IPS-15b (cell line): ENCODE data around the gene BLOC1S1.

Experiments used
- H3K27me3 ChIP-seq: one replicate; pipeline ENCODE4 v1.6.1; 2013; ENCODE audit warnings: low read length; ENCODE audit not compliant: control insufficient read depth, insufficient read depth
- H3K36me3 ChIP-seq: one replicate; pipeline ENCODE4 v1.6.1; 2013; ENCODE audit warnings: low read length; ENCODE audit not compliant: control insufficient read depth, insufficient read depth
- H3K4me1 ChIP-seq: one replicate; pipeline ENCODE4 v1.6.1; 2013; ENCODE audit warnings: mild to moderate bottlenecking, low read length; ENCODE audit not compliant: control insufficient read depth, insufficient read depth
- H3K4me3 ChIP-seq: one replicate; pipeline ENCODE4 v1.5.1; 2013; ENCODE audit warnings: low read depth, low read length
- H3K9ac ChIP-seq: one replicate; pipeline ENCODE4 v1.6.1; 2013; ENCODE audit warnings: low read depth, mild to moderate bottlenecking, low read length
- H3K9me3 ChIP-seq: one replicate; pipeline ENCODE4 v1.6.1; 2013; ENCODE audit warnings: mild to moderate bottlenecking, low read length; ENCODE audit not compliant: control insufficient read depth, insufficient read depth

The BLOC1S1 gene

GRCh38 chr12:55724940-55725309, 9.1 kb downstream of the BLOC1S1 start:
- Histone ChIP-seq H3K4me1 (peaks cover 6% of the 10 kb centered on the region), H3K9me3 (no peaks in the 10 kb centered on the region), H3K36me3 (peaks cover 32% of the 10 kb centered on the region), H3K27me3 (no peaks in the 10 kb centered on the region), H3K9ac (no peak overlapping the region), H3K4me3 (no peak overlapping the region)

- H3K36me3 ChIP-seq, result peaks cover 32% of the 10 kb centered on the region
Observed at GRCh38 chr12:55725556-55725955, 9.7 kb downstream of the BLOC1S1 start.

GRCh38 chr12:55726971-55727370, 11.1 kb downstream of the BLOC1S1 start:
- H3K9me3 ChIP-seq, result no peaks in the 10 kb centered on the region
- peak overlapping the region; percentile 94 for H3K4me3 ChIP-seq
- H3K4me1 ChIP-seq, result peaks cover 15% of the 10 kb centered on the region
- peaks cover 32% of the 10 kb centered on the region for H3K36me3 ChIP-seq
- H3K27me3 ChIP-seq, result no peaks in the 10 kb centered on the region
- H3K9ac ChIP-seq, result peak overlapping the region; percentile 81

More at GRCh38 chr12:55725556-55725955, 9.7 kb downstream of the BLOC1S1 start:
- peaks cover 11% of the 10 kb centered on the region for H3K4me1 ChIP-seq
- no peaks in the 10 kb centered on the region for H3K9me3 ChIP-seq
- H3K4me3 ChIP-seq, result no peak overlapping the region
- no peak overlapping the region for H3K9ac ChIP-seq
- no peaks in the 10 kb centered on the region for H3K27me3 ChIP-seq

GRCh38 chr12:55727643-55728185, 11.9 kb downstream of the BLOC1S1 start:
- Histone ChIP-seq H3K36me3 (peaks cover 36% of the 10 kb centered on the region), H3K4me1 (peaks cover 15% of the 10 kb centered on the region), H3K9ac (peak overlapping the region; percentile 81), H3K4me3 (peak overlapping the region; percentile 94), H3K27me3 (no peaks in the 10 kb centered on the region), H3K9me3 (no peaks in the 10 kb centered on the region)

GRCh38 chr12:55728186-55728938, 12.5 kb downstream of the BLOC1S1 start:
- Histone ChIP-seq H3K27me3 (no peaks in the 10 kb centered on the region), H3K4me3 (peak overlapping the region; percentile 94), H3K36me3 (peaks cover 36% of the 10 kb centered on the region), H3K4me1 (peaks cover 17% of the 10 kb centered on the region), H3K9me3 (no peaks in the 10 kb centered on the region), H3K9ac (peak overlapping the region; percentile 95)

GRCh38 chr12:55728939-55729818, 13.3 kb downstream of the BLOC1S1 start, which contains the start of gene CD63:
CD63 (minus strand) TSS chr12:55729009; CDS start chr12:55728341, 668 bp downstream.
- Histone ChIP-seq H3K9me3 (no peaks in the 10 kb centered on the region), H3K4me1 (peaks cover 17% of the 10 kb centered on the region), H3K4me3 (peak within 1 kb of the TSS; percentile 94), H3K36me3 (peaks cover 31% of the 10 kb centered on the region), H3K27me3 (no peaks in the 10 kb centered on the region), H3K9ac (peak within 1 kb of the TSS; percentile 95)

GRCh38 chr12:55729819-55730818, 14.3 kb downstream of the BLOC1S1 start:
- Histone ChIP-seq H3K27me3 (no peaks in the 10 kb centered on the region), H3K9me3 (no peaks in the 10 kb centered on the region), H3K9ac (peak overlapping the region; percentile 95), H3K36me3 (peaks cover 24% of the 10 kb centered on the region), H3K4me1 (peaks cover 17% of the 10 kb centered on the region), H3K4me3 (peak overlapping the region; percentile 94)

GRCh38 chr12:55732288-55732687, 16.4 kb downstream of the BLOC1S1 start:
- Histone ChIP-seq H3K36me3 (peaks cover 5% of the 10 kb centered on the region), H3K9me3 (no peaks in the 10 kb centered on the region), H3K27me3 (no peaks in the 10 kb centered on the region), H3K9ac (no peak overlapping the region), H3K4me3 (no peak overlapping the region), H3K4me1 (peaks cover 19% of the 10 kb centered on the region)

- Histone ChIP-seq H3K4me3 (no peak overlapping the region), H3K9me3 (no peaks in the 10 kb centered on the region), H3K36me3 (peaks cover 5% of the 10 kb centered on the region), H3K27me3 (no peaks in the 10 kb centered on the region), H3K9ac (no peak overlapping the region), H3K4me1 (peaks cover 16% of the 10 kb centered on the region)
Observed at GRCh38 chr12:55733021-55733555, 17.2 kb downstream of the BLOC1S1 start.

- no peak overlapping the region for H3K9ac ChIP-seq
- H3K4me1 ChIP-seq, result peaks cover 16% of the 10 kb centered on the region
Observed at GRCh38 chr12:55733858-55734257, 18.0 kb downstream of the BLOC1S1 start.

More at GRCh38 chr12:55733858-55734257, 18.0 kb downstream of the BLOC1S1 start:
- no peaks in the 10 kb centered on the region for H3K9me3 ChIP-seq
- no peak overlapping the region for H3K4me3 ChIP-seq
- H3K27me3 ChIP-seq, result no peaks in the 10 kb centered on the region
- peaks cover 5% of the 10 kb centered on the region for H3K36me3 ChIP-seq
